Left ventricle myocardium inferior (tissue), 1 donor: ENCODE results near the gene COX6A2. TPM values are rescaled to one million over a fixed set of nuclear protein-coding genes. Genes with fewer than 3 reads are reported as not detected.

Experiments used
- DNase-seq: peaks from one replicate; pipeline ENCODE4 v3.0.0-alpha.2; 2020
- H3K27ac ChIP-seq: fragments of 200-600 bp; replicated peaks from 2 replicates; pipeline ENCODE4 v1.8.0; 2021
- H3K27me3 ChIP-seq: fragments of 200-600 bp; 2 replicates; pipeline ENCODE4 v1.8.0; 2021; ENCODE audit warnings: low read depth
- H3K36me3 ChIP-seq: fragments of 200-600 bp; 2 replicates; pipeline ENCODE4 v1.8.0; 2021
- H3K4me1 ChIP-seq: fragments of 200-600 bp; 2 replicates; pipeline ENCODE4 v1.8.0; 2021
- H3K4me3 ChIP-seq: fragments of 200-600 bp; 2 replicates; pipeline ENCODE4 v1.8.0; 2021; ENCODE audit warnings: mild to moderate bottlenecking, moderate library complexity
- H3K9me3 ChIP-seq: fragments of 200-600 bp; replicated peaks from 2 replicates; pipeline ENCODE4 v1.8.0; 2021
- CTCF ChIP-seq: fragments of 200-600 bp; IDR thresholded peaks from 2 replicates; pipeline ENCODE4 v1.8.0; 2021; ENCODE audit warnings: antibody characterized with exemption, mild to moderate bottlenecking, borderline replicate concordance
- intact Hi-C: fragments of 100-400 bp; cut with micrococcal nuclease; formaldehyde crosslinking; loops from one replicate; pipeline ENCODE4 v1.11.0; 2022
- total RNA-seq: library from RNA; stranded (reverse); fragmentation: NEBNext Ultra II Directional; extraction: Animal tissue kit (Norgen Biotek cat#: 25700); gene quantifications from one replicate; pipeline ENCODE4 v1.2.1, GENCODE V29; 2021
- donor health status: DM: no; HTN: yes; CAD: no; lungs with severe emphysema.

COX6A2 gene
- total RNA-seq, 1 donor from 2014 or later = 1,568 TPM

DNA sequence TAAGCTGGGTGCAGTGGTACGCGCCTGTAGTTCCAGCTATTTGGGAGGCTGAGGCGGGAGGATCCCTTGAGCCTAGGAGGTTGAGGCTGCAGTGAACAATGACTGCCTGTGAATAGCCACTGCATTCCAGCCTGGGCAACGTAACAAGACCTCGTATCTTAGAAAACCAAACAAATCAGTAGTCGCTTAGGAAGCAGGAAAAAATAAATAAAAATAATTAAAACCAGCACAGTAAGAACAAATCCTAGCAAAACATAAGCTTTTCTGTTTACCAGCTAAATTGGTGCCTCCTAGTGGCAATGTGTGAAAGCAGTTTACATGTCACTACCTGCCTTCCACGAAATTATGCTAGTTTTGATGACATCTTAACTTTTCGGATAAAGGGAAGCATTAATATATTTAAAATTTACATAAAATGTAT is 32.4 kb upstream of the COX6A2 start:
- intact Hi-C loops = no loop called here
- Histone ChIP-seq H3K4me1 (peaks cover 48% of the 10 kb centered on the region), H3K9me3 (no peaks in the 10 kb centered on the region), H3K36me3 (peaks cover 36% of the 10 kb centered on the region), H3K27ac (peak overlapping the region; percentile 99), H3K4me3 (peak overlapping the region; percentile 83), H3K27me3 (no peaks in the 10 kb centered on the region)
- DNase-seq = no peak
- TF ChIP-seq CTCF = peak; percentile 62

DNA sequence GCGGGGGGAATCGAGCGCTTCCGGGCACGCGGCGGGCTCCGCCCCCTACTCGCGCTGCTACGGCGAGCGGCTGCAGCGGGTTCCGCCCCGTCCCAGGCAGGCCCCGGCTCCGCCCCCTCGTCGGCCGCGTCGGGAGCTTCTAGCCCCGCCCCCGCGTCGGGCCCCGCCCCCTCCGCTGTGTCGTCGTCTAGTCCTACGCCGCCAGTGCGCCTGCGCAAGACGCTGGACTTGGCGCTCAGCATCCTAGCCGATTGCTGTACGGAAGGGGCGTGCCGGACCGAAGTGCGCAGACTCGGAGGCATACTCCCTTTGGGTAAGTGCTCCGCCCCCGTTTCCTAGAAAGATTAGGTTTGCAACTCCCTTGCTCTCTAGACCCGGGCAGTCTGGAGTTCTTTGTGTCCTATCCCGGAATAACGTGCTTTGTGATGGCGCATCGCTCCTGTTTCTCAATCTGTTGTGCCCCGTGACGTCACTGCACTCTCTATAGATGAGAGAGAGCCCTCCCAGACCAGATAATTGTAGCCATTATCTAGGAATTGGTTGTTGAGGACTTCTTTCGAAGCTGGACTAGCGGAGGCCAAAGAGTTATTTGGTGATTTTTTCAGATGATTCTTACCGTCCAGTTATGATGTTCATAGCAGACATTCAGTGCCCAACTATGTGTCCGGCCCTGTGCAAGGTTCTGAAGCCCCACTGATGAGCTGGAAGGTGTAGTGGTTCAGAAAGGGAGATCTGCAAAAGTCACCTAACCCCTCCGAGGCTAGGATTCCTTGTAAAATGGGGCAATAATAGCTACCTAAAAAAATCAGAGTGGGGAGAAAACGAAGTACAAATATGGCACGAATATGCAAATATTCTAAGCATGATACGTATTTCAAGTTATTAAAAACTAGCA is 31.8 kb upstream of the COX6A2 start:
- Histone ChIP-seq H3K4me1 (peaks cover 55% of the 10 kb centered on the region), H3K27me3 (no peaks in the 10 kb centered on the region), H3K36me3 (peaks cover 30% of the 10 kb centered on the region), H3K4me3 (peak overlapping the region; percentile 83), H3K27ac (peak overlapping the region; percentile 99), H3K9me3 (no peaks in the 10 kb centered on the region)
- intact Hi-C loops = loop anchor here (10.0 kb wide), 1 partner anchor 475 kb away; the partner anchor contains the start of gene HSD3B7
- no peak for TF ChIP-seq CTCF
- peak; percentile 100 for DNase-seq

DNA sequence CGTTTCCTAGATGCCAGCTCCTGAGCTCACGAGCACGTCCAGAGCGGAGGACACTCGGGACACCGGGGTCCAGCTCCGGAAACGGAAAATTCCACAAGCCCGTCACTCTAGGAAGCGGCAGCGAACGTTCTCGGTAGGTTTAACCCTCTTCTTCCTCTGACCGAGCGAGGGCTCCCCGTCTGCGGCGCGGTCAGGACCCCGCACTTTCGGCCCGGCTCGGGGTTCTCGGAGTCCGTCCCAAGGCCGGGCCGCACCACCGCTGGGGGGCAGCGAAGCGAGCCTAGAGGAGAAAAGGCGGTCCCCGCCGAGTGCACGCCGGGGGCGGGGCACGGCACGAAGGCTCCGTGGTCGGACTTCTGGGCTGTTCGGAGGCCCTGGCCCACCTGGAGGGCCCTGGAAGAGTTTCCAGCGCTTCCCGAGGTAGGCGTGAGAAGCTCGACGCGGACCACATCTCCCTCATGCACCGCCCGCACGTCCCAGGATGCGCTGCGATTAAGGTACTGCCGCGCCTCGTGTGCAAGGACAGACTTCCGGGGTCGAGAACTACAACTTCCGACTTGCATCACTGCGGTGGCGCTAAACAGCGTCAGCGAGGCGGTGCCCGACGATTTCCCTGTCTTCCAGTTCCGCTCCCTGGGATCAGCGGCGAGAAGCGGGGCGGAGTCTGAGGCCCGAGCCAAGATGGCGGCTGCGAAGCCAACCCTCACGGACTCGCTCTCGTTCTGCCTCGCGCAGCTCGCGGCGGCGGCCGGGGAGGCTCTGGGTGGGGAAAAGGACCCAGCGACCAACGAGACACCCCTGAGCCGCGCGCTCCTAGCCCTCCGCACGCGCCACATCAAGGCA is 30.9 kb upstream of the COX6A2 start, which contains the start of gene ARMC5:
TSS of gene ARMC5 (plus strand) at position 658 of the 843 bp plus-strand sequence. CDS start at position 682, 24 bp downstream.
- H3K9me3 ChIP-seq = no peaks in the 10 kb centered on the region
- peak within 1 kb of the TSS; percentile 99 for H3K27ac ChIP-seq
- peak; percentile 71 for TF ChIP-seq CTCF
- peak within 1 kb of the TSS; percentile 83 for H3K4me3 ChIP-seq
- peaks cover 62% of the 10 kb centered on the region for H3K4me1 ChIP-seq
- peak; percentile 97 for DNase-seq
- intact Hi-C loops = loop anchor here (10.0 kb wide), 1 partner anchor 474 kb away; the partner anchor contains the start of gene HSD3B7
- no peaks in the 10 kb centered on the region for H3K27me3 ChIP-seq
- H3K36me3 ChIP-seq = peaks cover 22% of the 10 kb centered on the region

DNA sequence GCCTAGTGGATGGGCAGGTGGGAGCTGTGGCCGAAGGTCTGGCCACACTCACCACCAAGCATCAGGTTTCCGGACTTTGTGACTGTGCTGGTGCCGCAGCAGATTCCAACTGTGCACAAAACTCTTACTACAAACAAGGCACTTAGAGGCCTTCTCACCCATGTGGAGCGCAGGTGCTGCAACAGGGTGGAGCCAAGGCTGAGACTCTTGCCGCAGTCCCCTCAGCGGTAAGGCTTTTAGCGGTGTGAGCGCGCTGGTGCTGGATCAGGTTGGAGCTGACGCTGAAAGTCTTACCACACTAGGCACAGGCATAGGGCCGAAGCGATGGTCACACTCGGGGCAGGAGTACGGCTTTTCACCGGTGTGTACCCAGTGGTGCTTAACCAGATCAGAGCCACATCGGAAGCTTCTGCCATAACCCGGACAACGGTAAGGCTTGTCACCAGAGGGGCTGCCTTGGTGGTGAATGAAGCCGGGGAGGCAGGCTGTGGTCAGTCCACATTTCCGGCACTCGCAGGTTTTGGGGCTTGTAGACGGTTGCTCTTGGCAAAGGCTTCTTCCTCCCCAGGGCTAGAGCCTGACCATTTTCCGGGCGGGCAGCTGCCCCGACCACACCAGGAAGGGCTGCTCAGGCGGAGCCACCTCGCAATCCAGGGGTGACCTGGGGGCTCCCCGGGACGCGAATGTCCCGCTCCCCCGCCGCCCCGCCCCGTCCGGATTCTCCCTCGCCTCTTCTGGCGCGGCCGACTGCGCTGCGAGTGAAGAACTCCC is 30.1 kb upstream of the COX6A2 start:
- Histone ChIP-seq H3K27me3 (no peaks in the 10 kb centered on the region), H3K4me1 (peaks cover 70% of the 10 kb centered on the region), H3K4me3 (peak overlapping the region; percentile 83), H3K9me3 (no peaks in the 10 kb centered on the region), H3K36me3 (peaks cover 16% of the 10 kb centered on the region), H3K27ac (peak overlapping the region; percentile 99)
- TF ChIP-seq CTCF = peak; percentile 45
- DNase-seq = no peak
- intact Hi-C loops = loop anchor here (10.0 kb wide), 1 partner anchor 473 kb away; the partner anchor contains the start of gene HSD3B7

DNA sequence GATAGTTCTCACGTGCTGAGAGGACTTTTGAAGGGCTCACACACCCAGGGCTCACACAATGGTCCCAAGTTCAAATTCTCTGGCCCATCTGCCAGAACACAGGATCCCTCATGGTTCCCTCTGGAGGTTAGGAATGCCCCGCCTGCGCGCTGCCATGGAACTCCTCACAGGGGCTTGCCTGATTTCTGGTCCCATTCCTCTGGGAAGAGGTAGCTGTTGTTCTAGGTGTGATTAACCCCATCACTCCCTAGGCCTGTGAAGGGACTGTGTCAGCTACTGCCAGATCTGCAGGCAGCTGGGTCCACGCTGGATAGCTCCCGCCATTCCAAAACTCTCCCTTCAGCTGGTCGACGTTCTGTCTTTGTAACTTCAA is 28.8 kb upstream of the COX6A2 start:
- intact Hi-C loops = loop anchor here (10.0 kb wide), 1 partner anchor 472 kb away; the partner anchor contains the start of gene HSD3B7

More for the DNA sequence above, 28.8 kb upstream of the COX6A2 start:
- no peaks in the 10 kb centered on the region for H3K9me3 ChIP-seq
- peak overlapping the region; percentile 99 for H3K27ac ChIP-seq
- H3K4me1 ChIP-seq = peaks cover 82% of the 10 kb centered on the region
- no peaks in the 10 kb centered on the region for H3K27me3 ChIP-seq
- DNase-seq = no peak
- TF ChIP-seq CTCF = no peak
- peak overlapping the region; percentile 83 for H3K4me3 ChIP-seq
- peaks cover 3% of the 10 kb centered on the region for H3K36me3 ChIP-seq
